Measurements from ENCODE around the gene GRK5.

The GRK5 gene

DNA sequence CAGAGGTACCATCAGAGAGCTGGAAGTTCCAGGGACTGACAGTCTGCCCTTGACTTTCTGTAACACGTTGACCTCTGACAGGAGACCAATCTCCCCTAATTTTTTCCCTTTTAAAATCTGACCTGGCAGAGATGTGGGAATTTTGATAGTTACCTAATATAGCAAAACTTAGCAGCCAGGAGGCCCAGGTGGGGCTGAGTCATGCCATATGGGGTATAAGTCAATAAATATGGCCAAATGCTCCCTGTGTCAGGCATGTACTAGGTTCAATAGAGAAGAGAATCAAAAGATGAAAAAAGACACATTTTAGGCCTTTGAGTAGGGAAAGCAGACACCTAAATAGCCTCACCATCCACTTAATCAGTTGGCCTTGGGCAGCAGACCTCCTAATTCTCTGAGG is 6.1 kb upstream of the GRK5 start:
- Mint-ChIP-seq H3K4me1 (peaks cover 8% of the 10 kb centered on the region), H3K36me3 (ENCODE audit: low read depth) (no peaks in the 10 kb centered on the region), H3K27ac (no peak overlapping the region), H3K27me3 (ENCODE audit: low read depth) (peaks cover 48% of the 10 kb centered on the region), H3K9me3 (no peaks in the 10 kb centered on the region), H3K4me3 (no peak overlapping the region)
- TF ChIP-seq, protein P1, sequence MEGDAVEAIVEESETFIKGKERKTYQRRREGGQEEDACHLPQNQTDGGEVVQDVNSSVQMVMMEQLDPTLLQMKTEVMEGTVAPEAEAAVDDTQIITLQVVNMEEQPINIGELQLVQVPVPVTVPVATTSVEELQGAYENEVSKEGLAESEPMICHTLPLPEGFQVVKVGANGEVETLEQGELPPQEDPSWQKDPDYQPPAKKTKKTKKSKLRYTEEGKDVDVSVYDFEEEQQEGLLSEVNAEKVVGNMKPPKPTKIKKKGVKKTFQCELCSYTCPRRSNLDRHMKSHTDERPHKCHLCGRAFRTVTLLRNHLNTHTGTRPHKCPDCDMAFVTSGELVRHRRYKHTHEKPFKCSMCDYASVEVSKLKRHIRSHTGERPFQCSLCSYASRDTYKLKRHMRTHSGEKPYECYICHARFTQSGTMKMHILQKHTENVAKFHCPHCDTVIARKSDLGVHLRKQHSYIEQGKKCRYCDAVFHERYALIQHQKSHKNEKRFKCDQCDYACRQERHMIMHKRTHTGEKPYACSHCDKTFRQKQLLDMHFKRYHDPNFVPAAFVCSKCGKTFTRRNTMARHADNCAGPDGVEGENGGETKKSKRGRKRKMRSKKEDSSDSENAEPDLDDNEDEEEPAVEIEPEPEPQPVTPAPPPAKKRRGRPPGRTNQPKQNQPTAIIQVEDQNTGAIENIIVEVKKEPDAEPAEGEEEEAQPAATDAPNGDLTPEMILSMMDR (IDR thresholded peaks at IDR 0.05; ENCODE audit: unreplicated experiment in 3 of 3) = no peak

- H3K9me3 Mint-ChIP-seq = no peaks in the 10 kb centered on the region
- H3K4me3 Mint-ChIP-seq = peak overlapping the region in 1 of 3 experiments; percentile 43
- TF ChIP-seq, protein P1 (IDR thresholded peaks at IDR 0.05; ENCODE audit: unreplicated experiment in 3 of 3) = no peak
- H3K36me3 Mint-ChIP-seq (ENCODE audit: low read depth) = no peaks in the 10 kb centered on the region
- peaks cover 35% of the 10 kb centered on the region for H3K27me3 Mint-ChIP-seq (ENCODE audit: low read depth)
- peak overlapping the region in 2 of 3 experiments; percentile 24 to 35 for H3K27ac Mint-ChIP-seq
- H3K4me1 Mint-ChIP-seq = peaks cover 12% of the 10 kb centered on the region
Measured at GRCh38 chr10:119203006-119203405, 4.4 kb upstream of the GRK5 start.

GRCh38 chr10:119205894-119206602 is 1.3 kb upstream of the GRK5 start:
- peaks cover 18% of the 10 kb centered on the region for H3K27me3 Mint-ChIP-seq (ENCODE audit: low read depth)
- TF ChIP-seq, protein P1 (IDR thresholded peaks at IDR 0.05; ENCODE audit: unreplicated experiment in 3 of 3) = no peak

DNA sequence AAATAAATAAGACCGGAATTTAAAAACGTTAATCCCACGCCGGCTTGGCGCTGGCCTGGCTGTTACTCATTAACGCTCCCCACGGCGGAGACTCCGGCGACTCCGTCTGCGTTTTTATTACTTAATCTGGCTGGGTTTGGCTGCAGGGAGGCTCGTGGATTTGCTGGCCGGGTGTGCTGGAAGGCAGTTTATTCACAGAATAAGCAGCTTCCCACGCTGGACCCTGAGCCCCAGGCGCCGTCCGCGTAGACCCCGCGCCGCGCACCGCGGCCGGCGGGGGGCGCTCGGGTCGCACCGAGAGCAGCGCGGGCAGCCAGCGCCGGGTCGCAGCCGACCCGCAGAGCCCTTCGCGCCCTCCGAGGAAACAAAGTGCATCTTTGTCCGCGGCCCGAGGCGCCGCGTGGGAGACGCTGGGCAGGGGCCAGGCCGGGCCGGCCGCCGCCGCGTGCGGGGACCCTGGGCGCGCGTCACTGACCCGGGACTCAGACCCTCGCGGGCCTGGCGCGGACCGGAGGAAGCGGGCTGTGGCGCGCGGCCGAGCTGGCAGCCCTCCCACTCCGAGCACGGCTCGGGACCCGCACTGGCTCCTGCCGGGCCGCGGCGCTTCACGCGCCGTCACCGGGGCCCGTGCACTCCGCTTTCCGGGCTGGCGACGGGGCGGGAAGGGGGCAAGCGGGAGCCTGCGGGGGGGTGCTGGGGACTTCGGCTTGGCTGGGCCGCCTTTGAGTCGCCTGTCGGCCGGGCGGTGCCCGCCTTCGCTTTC is 587 bp upstream of the GRK5 start:
- peak overlapping the region; percentile 91 to 95 (median 92) for H3K4me3 Mint-ChIP-seq
- H3K36me3 Mint-ChIP-seq (ENCODE audit: low read depth) = no peaks in the 10 kb centered on the region
- peaks cover 48% of the 10 kb centered on the region for H3K4me1 Mint-ChIP-seq
- peaks cover 14% of the 10 kb centered on the region for H3K27me3 Mint-ChIP-seq (ENCODE audit: low read depth)
- peak overlapping the region; percentile 93 to 94 (median 94) for H3K27ac Mint-ChIP-seq
- no peaks in the 10 kb centered on the region for H3K9me3 Mint-ChIP-seq
- TF ChIP-seq, protein P1 (IDR thresholded peaks at IDR 0.05; ENCODE audit: unreplicated experiment in 3 of 3) = peak; percentile 78 to 91 (median 84)

More at GRCh38 chr10:119205894-119206602, 1.3 kb upstream of the GRK5 start:
- peak overlapping the region; percentile 93 to 94 (median 94) for H3K27ac Mint-ChIP-seq
- H3K4me1 Mint-ChIP-seq = peaks cover 41% of the 10 kb centered on the region
- no peaks in the 10 kb centered on the region for H3K36me3 Mint-ChIP-seq (ENCODE audit: low read depth)
- peak overlapping the region; percentile 91 to 95 (median 92) for H3K4me3 Mint-ChIP-seq
- H3K9me3 Mint-ChIP-seq = no peaks in the 10 kb centered on the region

DNA sequence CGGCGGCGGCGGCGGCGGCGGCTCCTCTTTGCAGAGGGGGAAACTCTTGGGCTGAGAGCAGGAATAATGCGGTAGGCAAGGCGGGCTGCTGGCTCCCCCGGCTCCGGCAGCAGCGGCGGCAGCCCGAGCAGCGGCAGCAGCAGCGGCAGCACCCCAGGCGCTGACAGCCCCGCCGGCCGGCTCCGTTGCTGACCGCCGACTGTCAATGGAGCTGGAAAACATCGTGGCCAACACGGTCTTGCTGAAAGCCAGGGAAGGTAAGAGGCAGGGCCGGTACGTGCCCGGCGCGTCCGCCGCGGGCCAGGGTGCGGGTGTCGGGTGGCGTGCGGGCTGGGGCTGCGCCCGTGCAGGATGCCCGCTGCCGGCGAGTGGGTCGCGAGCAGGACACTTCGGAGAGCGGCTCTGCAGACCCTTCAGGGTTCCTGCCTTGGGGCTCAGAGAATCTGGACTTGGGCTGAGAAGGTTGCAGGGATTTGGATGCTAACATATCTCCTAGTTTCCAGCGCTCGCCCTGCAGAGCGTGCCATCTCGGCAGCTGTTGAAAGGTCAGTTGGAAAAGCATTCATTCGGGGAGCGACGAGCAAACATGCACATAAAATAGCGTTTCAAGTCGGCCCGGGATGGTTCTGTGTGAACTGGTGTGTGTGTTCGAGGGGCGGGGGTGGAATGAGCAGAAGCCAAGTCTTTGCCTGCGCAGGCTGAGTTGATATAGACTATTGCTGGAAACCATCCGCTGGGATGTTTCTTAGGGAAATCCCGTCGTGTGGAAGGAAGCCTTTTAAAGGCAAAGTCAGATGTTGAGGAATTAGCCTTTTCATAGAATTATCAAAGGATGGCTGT is 562 bp downstream of the GRK5 start:
- Mint-ChIP-seq H3K36me3 (ENCODE audit: low read depth) (no peaks in the 10 kb centered on the region), H3K9me3 (no peaks in the 10 kb centered on the region), H3K4me3 (peak overlapping the region; percentile 92 to 97 (median 93)), H3K27ac (peak overlapping the region; percentile 48 to 83 (median 82)), H3K4me1 (peaks cover 53% of the 10 kb centered on the region), H3K27me3 (ENCODE audit: low read depth) (peaks cover 13% of the 10 kb centered on the region)
- TF ChIP-seq, protein P1 (IDR thresholded peaks at IDR 0.05; ENCODE audit: unreplicated experiment in 3 of 3) = no peak
